RWPE2 (cell line): Measurements from ENCODE around the gene FHIP2A.

Experiments
- ATAC-seq: fragments of 200-7000 bp; cut with Tn5 transposase; 3 replicates; pipeline ENCODE4 v1.9.1; 2021; ENCODE audit warnings: low read depth
- DNase-seq: peaks from one replicate; pipeline ENCODE4 v3.0.0-alpha.2; 2020; ENCODE audit warnings: low spot score
- H3K27ac ChIP-seq: fragments of 450-650 bp; 2 replicates; pipeline ENCODE4 v1.5.1; 2017; ENCODE audit warnings: mild to moderate bottlenecking; ENCODE audit not compliant: poor library complexity, severe bottlenecking
- H3K27me3 ChIP-seq: fragments of 250-450 bp; sonication (Bioruptor Pico); 2 replicates; pipeline ENCODE4 v1.5.1; 2021; ENCODE audit warnings: mild to moderate bottlenecking, moderate library complexity; ENCODE audit not compliant: insufficient read depth, poor library complexity, severe bottlenecking
- H3K36me3 ChIP-seq: fragments of 250-450 bp; sonication (Bioruptor Pico); 2 replicates; pipeline ENCODE4 v1.5.1; 2020; ENCODE audit warnings: low read depth, mild to moderate bottlenecking, moderate library complexity
- H3K4me1 ChIP-seq: fragments of 250-450 bp; sonication (Bioruptor Pico); 2 replicates; pipeline ENCODE4 v1.5.1; 2021; ENCODE audit warnings: mild to moderate bottlenecking, moderate library complexity; ENCODE audit not compliant: insufficient read depth, poor library complexity, severe bottlenecking
- H3K4me3 ChIP-seq: fragments of 250-450 bp; sonication (Bioruptor Pico); 2 replicates; pipeline ENCODE4 v1.5.1; 2021; ENCODE audit warnings: mild to moderate bottlenecking, moderate library complexity; ENCODE audit not compliant: severe bottlenecking
- H3K9me3 ChIP-seq: fragments of 250-450 bp; sonication (Bioruptor Pico); 2 replicates; pipeline ENCODE4 v1.5.1; 2021; ENCODE audit warnings: mild to moderate bottlenecking, moderate library complexity; ENCODE audit not compliant: severe bottlenecking
- TF ChIP-seq, protein P1 (sequence below): fragments of 450-650 bp; IDR thresholded peaks from one replicate; pipeline ENCODE4 v1.5.1; 2017; ENCODE audit warnings: mild to moderate bottlenecking, moderate library complexity; ENCODE audit not compliant: poor library complexity, severe bottlenecking

Gene FHIP2A

DNA sequence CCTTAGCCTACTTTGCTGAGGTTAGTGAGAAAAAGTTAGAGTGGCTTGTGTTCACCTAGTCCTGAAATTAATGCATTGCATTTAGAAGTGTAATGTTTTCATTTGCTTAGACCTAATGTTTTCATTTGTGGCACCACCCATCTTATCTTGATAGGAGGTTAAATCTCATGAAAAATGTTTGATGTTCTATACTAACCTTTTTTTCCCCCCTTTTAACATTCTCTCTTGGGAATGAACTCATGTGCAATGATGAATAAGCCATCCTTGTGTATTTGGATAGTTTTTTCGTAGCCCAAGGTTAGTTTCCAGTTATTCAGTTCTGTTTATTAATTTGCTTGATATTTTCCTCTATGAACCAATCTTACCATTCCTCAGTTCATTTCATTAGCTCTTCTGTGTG, 2.8 kb downstream of the FHIP2A start:
- ATAC-seq (no peak), DNase-seq (no peak)
- TF ChIP-seq, protein P1, sequence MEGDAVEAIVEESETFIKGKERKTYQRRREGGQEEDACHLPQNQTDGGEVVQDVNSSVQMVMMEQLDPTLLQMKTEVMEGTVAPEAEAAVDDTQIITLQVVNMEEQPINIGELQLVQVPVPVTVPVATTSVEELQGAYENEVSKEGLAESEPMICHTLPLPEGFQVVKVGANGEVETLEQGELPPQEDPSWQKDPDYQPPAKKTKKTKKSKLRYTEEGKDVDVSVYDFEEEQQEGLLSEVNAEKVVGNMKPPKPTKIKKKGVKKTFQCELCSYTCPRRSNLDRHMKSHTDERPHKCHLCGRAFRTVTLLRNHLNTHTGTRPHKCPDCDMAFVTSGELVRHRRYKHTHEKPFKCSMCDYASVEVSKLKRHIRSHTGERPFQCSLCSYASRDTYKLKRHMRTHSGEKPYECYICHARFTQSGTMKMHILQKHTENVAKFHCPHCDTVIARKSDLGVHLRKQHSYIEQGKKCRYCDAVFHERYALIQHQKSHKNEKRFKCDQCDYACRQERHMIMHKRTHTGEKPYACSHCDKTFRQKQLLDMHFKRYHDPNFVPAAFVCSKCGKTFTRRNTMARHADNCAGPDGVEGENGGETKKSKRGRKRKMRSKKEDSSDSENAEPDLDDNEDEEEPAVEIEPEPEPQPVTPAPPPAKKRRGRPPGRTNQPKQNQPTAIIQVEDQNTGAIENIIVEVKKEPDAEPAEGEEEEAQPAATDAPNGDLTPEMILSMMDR, result no peak
- peak overlapping the region; percentile 83 for H3K27ac ChIP-seq
- peaks cover 31% of the 10 kb centered on the region for H3K4me1 ChIP-seq
- H3K9me3 ChIP-seq, result no peaks in the 10 kb centered on the region
- H3K36me3 ChIP-seq, result peaks cover 8% of the 10 kb centered on the region; the same call in 1 of the 2 replicates
- H3K4me3 ChIP-seq, result no peak overlapping the region
- no peaks in the 10 kb centered on the region for H3K27me3 ChIP-seq

DNA sequence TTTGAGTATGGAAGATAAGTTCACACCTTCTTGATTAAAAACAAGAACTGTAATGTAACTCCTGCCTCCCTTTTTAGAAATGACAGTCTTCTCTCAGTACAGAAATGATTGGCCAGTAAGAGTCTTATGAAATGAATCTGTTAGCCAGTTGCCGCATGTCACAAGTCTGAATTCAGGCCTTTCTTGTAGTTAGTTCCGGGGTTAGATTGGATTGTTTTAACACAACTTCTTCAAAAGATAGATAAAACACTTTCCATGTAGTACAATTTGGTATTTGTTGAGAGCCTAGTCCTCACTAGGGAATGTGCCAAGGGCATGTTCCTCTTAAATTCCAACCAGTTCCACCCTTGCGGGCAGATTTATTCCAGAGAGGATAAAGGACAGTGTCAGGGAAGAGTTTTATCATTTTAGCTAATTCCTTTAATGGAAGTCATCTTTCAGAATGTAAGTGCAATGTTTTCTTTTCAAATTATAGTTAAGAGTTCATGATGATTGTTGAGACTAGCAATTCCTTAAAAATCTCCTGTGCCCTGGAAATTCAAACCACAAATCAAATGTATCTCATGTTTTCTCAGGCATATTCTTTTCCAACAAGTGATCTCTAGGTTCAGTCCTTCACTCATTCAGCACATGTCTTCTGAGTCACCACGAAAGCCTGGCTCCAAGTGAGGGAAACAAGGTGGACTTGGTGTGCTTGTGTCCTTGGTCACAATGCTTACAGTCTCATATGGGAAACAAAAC, 4.1 kb downstream of the FHIP2A start:
- H3K4me3 ChIP-seq, result no peak overlapping the region
- H3K4me1 ChIP-seq, result peaks cover 36% of the 10 kb centered on the region
- H3K27ac ChIP-seq, result peak overlapping the region; percentile 83
- H3K27me3 ChIP-seq, result no peaks in the 10 kb centered on the region
- no peak for DNase-seq
- ATAC-seq, result no peak
- H3K9me3 ChIP-seq, result no peaks in the 10 kb centered on the region
- H3K36me3 ChIP-seq, result peaks cover 9% of the 10 kb centered on the region; the same call in 1 of the 2 replicates
- TF ChIP-seq, protein P1, result no peak

DNA sequence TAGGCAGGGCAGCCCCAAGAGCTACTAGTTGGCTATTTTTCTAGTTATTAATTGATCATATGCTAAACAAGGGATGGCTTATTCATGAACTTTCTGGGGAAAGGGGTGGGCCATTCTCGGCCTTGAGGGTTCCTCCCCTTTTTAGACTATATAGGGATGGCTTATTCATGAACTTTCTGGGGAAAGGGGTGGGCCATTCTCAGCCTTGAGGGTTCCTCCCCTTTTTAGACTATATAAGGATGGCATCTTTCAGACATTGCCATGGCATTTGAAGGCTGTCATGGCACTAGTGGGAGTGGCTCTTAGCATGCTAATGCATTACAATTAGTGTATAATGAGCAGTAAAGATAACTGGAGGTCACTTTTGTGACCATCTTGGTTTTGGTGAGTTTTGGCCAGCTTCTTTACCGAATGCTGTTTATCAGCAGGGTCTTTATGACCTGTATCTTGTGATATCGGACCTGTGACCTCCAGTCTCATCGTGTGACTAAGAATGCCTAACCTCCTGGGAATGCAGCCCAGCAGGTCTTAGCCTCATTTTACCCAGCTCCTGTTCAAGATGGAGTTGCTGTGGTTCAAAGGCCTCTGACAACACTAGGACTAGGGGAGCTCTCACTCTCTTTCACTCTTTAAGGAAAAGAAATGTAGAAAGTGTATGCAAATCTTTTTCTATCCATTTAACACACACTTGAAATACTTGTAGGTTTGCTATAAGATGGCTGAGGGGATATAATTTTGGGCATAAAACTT, 7.8 kb downstream of the FHIP2A start:
- Histone ChIP-seq H3K36me3 (peaks cover 39% of the 10 kb centered on the region), H3K9me3 (no peaks in the 10 kb centered on the region), H3K4me3 (no peak overlapping the region), H3K27ac (no peak overlapping the region), H3K4me1 (peaks cover 25% of the 10 kb centered on the region), H3K27me3 (no peaks in the 10 kb centered on the region)
- TF ChIP-seq, protein P1, result no peak
- ATAC-seq (no peak), DNase-seq (no peak)

DNA sequence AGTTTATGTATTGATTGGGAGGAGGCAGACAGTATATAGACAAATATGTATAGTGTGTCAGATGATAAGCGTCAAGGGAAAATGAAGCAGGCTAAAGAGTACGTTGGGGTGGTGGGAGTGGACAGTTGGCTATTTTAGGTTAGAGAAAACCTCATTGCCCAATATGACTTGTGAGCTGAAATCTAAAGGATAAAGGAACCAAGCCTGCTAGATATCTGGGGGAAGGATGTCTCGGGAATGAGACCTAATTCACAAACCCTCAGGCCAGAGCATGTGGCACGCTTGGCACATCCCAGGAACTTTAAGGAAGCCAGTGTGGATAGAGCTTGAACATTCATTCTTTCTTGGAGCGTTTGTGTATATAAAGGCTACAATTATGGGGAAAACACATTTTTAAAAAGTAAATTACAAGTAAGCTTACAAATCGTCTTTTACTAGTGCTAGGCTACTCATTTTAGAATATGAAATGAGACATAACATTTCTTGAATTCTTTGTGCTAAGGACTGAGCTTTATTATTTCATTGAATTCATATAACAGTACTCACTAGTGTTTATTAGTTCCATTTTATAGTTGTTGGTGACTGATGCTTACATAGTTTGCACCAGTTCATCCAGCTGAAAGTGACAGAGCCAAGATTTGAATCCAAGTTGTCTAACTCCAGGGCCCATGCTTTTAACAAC, 9.7 kb downstream of the FHIP2A start:
- Histone ChIP-seq H3K36me3 (peaks cover 57% of the 10 kb centered on the region), H3K4me1 (peaks cover 6% of the 10 kb centered on the region), H3K9me3 (no peaks in the 10 kb centered on the region), H3K27ac (no peak overlapping the region), H3K27me3 (no peaks in the 10 kb centered on the region), H3K4me3 (no peak overlapping the region)
- DNase-seq, result no peak
- TF ChIP-seq, protein P1, result no peak
- no peak for ATAC-seq
